Activated CD8-positive, alpha-beta memory T cell treated with anti-CD3 and anti-CD28 coated beads, Interleukin-2, amount 50 U/mL, for 1 hour (primary cell): ENCODE measurements around the gene TNF.

ENCODE experiments used
- DNase-seq: peaks from one replicate; pipeline ENCODE4 v3.0.0-alpha.2; 2020; ENCODE audit errors: extremely low read depth

Gene TNF

DNA sequence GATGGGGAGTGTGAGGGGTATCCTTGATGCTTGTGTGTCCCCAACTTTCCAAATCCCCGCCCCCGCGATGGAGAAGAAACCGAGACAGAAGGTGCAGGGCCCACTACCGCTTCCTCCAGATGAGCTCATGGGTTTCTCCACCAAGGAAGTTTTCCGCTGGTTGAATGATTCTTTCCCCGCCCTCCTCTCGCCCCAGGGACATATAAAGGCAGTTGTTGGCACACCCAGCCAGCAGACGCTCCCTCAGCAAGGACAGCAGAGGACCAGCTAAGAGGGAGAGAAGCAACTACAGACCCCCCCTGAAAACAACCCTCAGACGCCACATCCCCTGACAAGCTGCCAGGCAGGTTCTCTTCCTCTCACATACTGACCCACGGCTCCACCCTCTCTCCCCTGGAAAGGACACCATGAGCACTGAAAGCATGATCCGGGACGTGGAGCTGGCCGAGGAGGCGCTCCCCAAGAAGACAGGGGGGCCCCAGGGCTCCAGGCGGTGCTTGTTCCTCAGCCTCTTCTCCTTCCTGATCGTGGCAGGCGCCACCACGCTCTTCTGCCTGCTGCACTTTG, at the start of gene TNF:
TSS of gene TNF (plus strand) at position 231 of the 567 bp plus-strand sequence. CDS start at position 408, 177 bp downstream.
- no peak for DNase-seq

- DNase-seq, result no peak
Measured at GRCh38 chr6:31525932-31526591, 49.3 kb upstream of the TNF start.

GRCh38 chr6:31528307-31528777, 47.0 kb upstream of the TNF start:
- no peak for DNase-seq

GRCh38 chr6:31528821-31529328, 46.5 kb upstream of the TNF start, which contains the start of gene MCCD1:
Gene MCCD1 (plus strand): TSS chr6:31528962. CDS start chr6:31529015, 53 bp downstream.
- DNase-seq, result no peak

DNA sequence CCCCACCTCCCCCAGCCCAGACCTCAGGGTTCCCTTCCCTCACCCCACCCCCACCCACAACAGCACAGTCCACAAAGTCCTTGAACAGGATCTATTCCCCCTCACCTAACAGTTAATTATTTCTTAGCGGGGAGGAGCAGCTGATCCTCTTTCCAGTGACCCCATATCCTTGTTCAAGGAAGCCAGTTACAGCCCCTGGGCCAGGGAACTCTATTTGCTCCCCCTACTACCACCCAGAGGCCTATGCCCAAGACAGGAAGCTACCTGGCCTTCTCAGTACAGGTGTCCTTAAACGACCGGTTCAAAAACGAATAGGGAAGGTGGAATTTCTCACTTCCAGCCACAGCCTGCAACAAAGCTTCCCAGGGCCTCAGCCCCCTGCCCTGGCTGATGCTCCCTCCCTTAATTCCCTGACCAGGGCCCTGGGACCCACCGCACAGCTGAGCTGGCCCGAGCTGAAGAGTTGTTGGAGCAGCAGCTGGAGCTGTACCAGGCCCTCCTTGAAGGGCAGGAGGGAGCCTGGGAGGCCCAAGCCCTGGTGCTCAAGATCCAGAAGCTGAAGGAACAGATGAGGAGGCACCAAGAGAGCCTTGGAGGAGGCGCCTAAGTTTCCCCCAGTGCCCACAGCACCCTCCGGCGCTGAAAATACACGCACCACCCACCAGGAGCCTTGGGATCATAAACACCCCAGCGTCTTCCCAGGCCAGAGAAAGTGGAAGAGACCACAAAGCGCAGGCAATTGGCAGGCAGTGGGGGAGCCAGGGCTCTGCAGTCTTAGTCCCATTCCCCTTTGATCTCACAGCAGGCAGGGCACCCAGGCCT, 45.8 kb upstream of the TNF start:
- no peak for DNase-seq

GRCh38 chr6:31530659-31531058, 44.7 kb upstream of the TNF start:
- no peak for DNase-seq

- DNase-seq, result no peak
Measured at GRCh38 chr6:31531162-31531561, 44.2 kb upstream of the TNF start.

GRCh38 chr6:31531771-31532643, 43.4 kb upstream of the TNF start:
- no peak for DNase-seq

GRCh38 chr6:31532644-31533454, 42.5 kb upstream of the TNF start:
- no peak for DNase-seq

DNA sequence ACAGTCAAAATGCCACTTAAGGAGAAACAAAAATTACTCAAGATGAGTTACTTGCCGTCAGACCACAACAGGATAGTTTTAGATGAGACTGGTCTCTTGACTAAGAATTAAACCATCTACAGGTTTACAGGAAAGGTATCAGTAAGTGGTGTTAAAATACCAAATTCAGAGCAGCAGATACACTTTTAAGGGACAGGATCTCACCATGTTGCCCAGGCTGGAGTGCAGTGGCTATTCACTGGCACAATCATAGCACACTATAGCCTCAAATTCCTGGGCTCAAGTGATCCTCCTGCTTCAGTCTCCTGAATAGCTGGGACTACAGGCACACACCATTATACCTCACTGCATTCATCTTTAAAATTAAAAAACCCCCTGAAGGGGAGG, 41.9 kb upstream of the TNF start:
- DNase-seq, result no peak

- DNase-seq, result no peak
Measured at GRCh38 chr6:31534011-31534410, 41.4 kb upstream of the TNF start.

DNA sequence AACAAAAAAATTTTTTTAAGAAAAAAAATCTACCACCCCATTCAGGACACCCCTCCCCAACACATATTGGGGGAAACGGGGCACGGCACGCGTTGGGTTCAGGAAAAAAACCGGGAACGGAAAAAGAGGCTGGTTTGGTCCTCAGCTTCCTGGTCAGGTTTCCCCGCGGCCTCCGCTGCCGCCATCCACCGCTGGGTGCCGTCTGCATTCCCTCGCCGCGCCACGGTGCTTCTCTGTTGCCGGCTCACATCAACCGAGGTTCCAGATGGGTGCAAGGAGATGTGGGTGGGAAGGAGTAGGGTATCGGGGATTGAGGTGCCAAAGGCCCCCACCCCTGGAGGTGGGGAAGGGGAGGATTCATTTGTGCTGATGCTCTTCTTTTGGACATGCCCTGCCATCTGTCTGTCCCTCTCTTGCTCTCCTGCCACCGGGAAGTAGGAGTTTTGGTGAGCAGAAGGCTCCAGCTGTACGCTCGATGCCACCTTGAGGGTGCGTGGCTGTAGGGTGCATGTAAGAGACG, 40.8 kb upstream of the TNF start:
- DNase-seq, result no peak

- no peak for DNase-seq
Measured at GRCh38 chr6:31535538-31536324, 39.6 kb upstream of the TNF start.

DNA sequence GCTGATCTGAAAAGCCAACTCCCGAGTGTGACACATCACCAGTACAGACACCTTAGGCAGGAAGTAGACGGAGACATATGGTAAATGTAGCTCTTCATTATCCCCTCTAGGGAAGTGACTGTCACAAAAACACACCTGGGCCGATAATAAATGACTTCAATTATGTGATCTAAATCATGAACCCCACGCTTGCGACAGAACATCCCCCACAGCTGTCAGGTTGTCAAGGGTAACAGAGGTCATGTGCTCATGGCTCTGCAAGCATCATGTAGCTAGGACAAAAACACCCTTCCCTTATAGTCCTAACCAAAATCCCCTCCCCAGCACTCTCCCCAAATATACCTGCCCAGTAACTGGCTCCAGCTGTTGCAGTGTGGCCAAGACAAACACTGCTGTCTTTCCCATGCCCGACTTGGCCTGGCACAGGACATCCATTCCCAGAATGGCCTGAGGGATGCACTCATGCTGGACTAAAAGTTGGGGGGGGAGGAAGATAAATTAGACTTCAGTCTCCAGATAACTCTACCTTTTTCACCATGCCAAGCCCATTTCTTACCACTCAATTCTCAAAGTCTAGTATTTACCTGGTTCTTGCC, 36.5 kb upstream of the TNF start:
- DNase-seq, result no peak

DNA sequence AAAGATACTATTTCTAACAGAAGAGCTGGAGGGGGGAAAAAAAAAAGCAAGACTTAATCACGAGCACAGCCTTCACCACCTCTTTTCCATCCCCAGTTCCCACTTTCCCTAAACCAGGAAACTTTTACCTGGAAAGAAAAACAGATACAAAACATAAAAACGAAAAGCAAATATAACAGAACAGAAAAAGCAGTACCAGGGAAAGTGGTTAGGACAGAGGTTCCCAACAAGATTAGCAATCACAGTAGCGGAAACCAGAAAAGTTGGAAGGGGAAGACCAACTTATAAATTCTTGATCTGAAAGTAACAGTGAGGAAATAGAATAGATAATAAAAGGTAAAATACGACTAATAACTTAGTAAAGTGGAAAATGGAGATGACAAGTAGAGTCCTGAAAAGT, 34.7 kb upstream of the TNF start:
- no peak for DNase-seq

DNA sequence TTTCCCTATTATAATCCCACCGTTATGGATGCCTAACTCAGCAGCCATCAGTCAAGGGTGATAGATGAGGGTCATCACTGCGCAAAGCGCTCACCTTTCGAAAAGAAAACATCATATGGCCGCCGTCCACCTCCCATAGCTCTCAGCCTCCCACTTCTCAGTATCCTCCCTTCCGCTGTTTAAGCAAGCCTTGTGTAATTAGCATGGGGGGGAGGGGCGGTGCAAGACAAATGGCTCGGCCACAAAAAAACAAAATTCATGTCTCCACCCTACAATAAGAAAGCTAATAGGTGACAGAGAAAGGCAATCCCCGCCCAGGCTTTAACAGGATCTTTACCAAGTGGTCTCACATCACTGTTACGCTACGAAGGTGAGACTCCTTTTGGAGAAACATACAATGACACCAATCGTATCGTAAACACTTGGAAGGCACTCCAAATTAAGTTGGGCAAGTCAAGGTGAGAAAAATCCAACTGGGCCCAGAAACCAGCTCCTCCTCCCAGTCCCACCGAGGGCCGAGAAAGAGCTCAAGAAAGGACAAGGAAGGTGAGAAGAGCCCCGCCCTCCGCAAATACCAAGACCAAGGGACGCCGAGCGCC, 34.2 kb upstream of the TNF start:
- DNase-seq, result peak; percentile 48

- DNase-seq, result peak; percentile 89
Measured at GRCh38 chr6:31541658-31542521, 33.5 kb upstream of the TNF start, which contains the start of gene DDX39B. Gene DDX39B (minus strand): TSS chr6:31542003. CDS start chr6:31540532, 1,471 bp downstream.

GRCh38 chr6:31543639-31544038, 31.7 kb upstream of the TNF start:
- DNase-seq, result no peak
